Retinal pigment epithelial cell (primary cell): Measurements from ENCODE around the gene BZW2.

ENCODE experiments used
- DNase-seq: peaks from one replicate; pipeline ENCODE4 v3.0.0-alpha.2; 2010; ENCODE audit warnings: low read depth
- H3K4me3 ChIP-seq: 2 replicates; pipeline ENCODE4 v1.5.1; 2011; ENCODE audit warnings: mild to moderate bottlenecking, low read length, control low read depth, moderate library complexity
- TF ChIP-seq, protein P1 (sequence below): conservative IDR thresholded peaks from 2 replicates; pipeline ENCODE4 v1.5.1; 2011; ENCODE audit warnings: low read depth, low read length, control low read depth, inconsistent platforms

BZW2 gene

DNA sequence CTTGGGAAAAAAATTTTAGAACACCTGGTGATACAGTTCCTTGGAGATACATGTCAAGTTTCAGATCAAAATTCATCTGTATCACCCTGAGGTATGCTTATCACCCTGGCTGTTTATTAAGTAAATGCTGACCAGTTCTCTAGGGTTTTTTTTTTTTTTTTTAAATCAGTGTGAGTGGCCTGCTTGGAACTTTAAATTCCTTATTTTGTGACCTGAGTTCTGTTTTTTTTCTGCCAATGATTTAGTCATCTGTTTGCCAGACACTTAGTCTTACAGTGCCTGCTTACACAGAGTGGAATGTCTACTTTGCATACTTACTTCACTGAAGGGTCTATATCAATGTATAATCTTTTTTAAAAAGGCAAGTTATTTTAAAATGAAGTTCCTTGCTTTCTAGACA, 109.4 kb downstream of the BZW2 start:
- no peak for DNase-seq
- H3K4me3 ChIP-seq, result no peak overlapping the region
- TF ChIP-seq, protein P1, sequence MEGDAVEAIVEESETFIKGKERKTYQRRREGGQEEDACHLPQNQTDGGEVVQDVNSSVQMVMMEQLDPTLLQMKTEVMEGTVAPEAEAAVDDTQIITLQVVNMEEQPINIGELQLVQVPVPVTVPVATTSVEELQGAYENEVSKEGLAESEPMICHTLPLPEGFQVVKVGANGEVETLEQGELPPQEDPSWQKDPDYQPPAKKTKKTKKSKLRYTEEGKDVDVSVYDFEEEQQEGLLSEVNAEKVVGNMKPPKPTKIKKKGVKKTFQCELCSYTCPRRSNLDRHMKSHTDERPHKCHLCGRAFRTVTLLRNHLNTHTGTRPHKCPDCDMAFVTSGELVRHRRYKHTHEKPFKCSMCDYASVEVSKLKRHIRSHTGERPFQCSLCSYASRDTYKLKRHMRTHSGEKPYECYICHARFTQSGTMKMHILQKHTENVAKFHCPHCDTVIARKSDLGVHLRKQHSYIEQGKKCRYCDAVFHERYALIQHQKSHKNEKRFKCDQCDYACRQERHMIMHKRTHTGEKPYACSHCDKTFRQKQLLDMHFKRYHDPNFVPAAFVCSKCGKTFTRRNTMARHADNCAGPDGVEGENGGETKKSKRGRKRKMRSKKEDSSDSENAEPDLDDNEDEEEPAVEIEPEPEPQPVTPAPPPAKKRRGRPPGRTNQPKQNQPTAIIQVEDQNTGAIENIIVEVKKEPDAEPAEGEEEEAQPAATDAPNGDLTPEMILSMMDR, result no peak
